ENCODE results near the gene SRGAP3. TPM values are rescaled to one million over a fixed set of nuclear protein-coding genes. Genes with fewer than 3 reads are reported as not detected.

The SRGAP3 gene
- total RNA-seq, 1 donor from 2014 or later: 3.9 TPM

DNA sequence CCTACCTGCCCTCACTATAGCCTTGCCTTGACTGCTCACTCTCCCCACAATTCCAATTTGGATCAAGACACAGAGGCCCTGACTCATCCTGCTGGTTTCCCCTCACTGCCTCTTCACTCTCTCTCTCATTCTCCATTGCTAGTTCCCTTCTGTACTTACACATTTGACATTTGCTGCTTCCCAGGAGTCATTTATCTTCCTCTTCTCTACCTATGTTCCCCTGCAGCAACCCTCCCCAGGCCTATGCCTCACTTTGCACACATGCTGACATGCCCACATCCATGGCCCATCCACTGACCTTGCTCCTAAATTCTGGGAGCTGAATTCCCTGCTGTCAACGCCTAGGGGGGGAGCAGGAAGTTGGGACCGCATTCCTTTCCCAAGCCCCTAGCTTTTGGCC, 82.2 kb downstream of the SRGAP3 start:
- Histone ChIP-seq H3K9ac (ENCODE audit: low read length) (no peak overlapping the region), H3K4me3 (ENCODE audit: insufficient read depth, low read depth, low read length) (no peak overlapping the region), H2AFZ (ENCODE audit: low read depth, low read length) (no peak overlapping the region), H3K27ac (ENCODE audit: low read depth, low read length) (no peak overlapping the region), H3K27me3 (ENCODE audit: insufficient read depth, low read length) (no peaks in the 10 kb centered on the region), H3K36me3 (ENCODE audit: insufficient read depth, low read length) (no peaks in the 10 kb centered on the region), H4K20me1 (ENCODE audit: insufficient read depth, low read length) (no peaks in the 10 kb centered on the region), H3K4me1 (ENCODE audit: insufficient read depth, low read length) (no peaks in the 10 kb centered on the region), H3K79me2 (ENCODE audit: insufficient read depth, low read length) (no peaks in the 10 kb centered on the region), H3K4me2 (ENCODE audit: low read length) (no peak overlapping the region), H3K9me3 (ENCODE audit: insufficient read depth, low read depth, low read length) (no peaks in the 10 kb centered on the region)
- H3K4me1 Mint-ChIP-seq (ENCODE audit: low read depth, unreplicated experiment): peaks cover 3% of the 10 kb centered on the region
- DNase-seq (ENCODE audit: low read depth): no peak
- TF ChIP-seq EZH2 (IDR thresholded peaks at IDR 0.05; ENCODE audit: insufficient read depth, low read length): no peak
- TF ChIP-seq, protein P1, sequence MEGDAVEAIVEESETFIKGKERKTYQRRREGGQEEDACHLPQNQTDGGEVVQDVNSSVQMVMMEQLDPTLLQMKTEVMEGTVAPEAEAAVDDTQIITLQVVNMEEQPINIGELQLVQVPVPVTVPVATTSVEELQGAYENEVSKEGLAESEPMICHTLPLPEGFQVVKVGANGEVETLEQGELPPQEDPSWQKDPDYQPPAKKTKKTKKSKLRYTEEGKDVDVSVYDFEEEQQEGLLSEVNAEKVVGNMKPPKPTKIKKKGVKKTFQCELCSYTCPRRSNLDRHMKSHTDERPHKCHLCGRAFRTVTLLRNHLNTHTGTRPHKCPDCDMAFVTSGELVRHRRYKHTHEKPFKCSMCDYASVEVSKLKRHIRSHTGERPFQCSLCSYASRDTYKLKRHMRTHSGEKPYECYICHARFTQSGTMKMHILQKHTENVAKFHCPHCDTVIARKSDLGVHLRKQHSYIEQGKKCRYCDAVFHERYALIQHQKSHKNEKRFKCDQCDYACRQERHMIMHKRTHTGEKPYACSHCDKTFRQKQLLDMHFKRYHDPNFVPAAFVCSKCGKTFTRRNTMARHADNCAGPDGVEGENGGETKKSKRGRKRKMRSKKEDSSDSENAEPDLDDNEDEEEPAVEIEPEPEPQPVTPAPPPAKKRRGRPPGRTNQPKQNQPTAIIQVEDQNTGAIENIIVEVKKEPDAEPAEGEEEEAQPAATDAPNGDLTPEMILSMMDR (IDR thresholded peaks at IDR 0.05; ENCODE audit: insufficient read depth, low read depth, low read length): no peak
- no peaks in the 10 kb centered on the region for H3K36me3 Mint-ChIP-seq (ENCODE audit: low read depth, unreplicated experiment)
- no peak overlapping the region for H3K27ac Mint-ChIP-seq (ENCODE audit: unreplicated experiment)
- peaks cover 9% of the 10 kb centered on the region for H3K27me3 Mint-ChIP-seq (ENCODE audit: low read depth, unreplicated experiment)
- peaks cover 2% of the 10 kb centered on the region for H3K9me3 Mint-ChIP-seq (ENCODE audit: unreplicated experiment)
- H3K4me3 Mint-ChIP-seq (ENCODE audit: unreplicated experiment): no peak overlapping the region
- no peak for FAIRE-seq

DNA sequence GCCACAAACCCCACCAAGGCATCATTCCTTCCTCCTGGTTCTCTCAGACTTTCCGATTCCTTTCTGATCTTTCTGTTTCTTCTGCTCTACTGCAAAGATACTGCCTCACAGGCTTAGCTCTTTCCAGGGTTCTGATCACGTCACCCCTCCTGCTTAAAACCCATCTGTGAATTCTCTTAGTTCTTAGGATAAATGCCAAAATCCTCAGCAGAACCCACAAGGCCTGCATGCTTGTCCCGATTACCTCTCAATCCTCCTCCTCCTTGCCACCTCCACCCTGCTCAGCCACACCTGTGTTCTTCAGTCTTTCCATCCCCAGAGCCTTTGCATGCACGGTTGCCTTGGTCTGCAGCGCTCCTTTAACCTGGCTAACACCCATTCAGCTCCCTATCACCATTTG, 84.0 kb downstream of the SRGAP3 start:
- H3K27ac ChIP-seq (ENCODE audit: low read depth, low read length): no peak overlapping the region
- Mint-ChIP-seq H3K36me3 (ENCODE audit: low read depth, unreplicated experiment) (no peaks in the 10 kb centered on the region), H3K9me3 (ENCODE audit: unreplicated experiment) (peaks cover 2% of the 10 kb centered on the region), H3K4me1 (ENCODE audit: low read depth, unreplicated experiment) (peaks cover 3% of the 10 kb centered on the region), H3K27ac (ENCODE audit: unreplicated experiment) (no peak overlapping the region), H3K27me3 (ENCODE audit: low read depth, unreplicated experiment) (peaks cover 7% of the 10 kb centered on the region), H3K4me3 (ENCODE audit: unreplicated experiment) (no peak overlapping the region)
- H3K4me3 ChIP-seq (ENCODE audit: insufficient read depth, low read depth, low read length): no peak overlapping the region
- no peak for FAIRE-seq
- no peak overlapping the region for H3K9ac ChIP-seq (ENCODE audit: low read length)
- H3K4me2 ChIP-seq (ENCODE audit: low read length): no peak overlapping the region
- no peak overlapping the region for H2AFZ ChIP-seq (ENCODE audit: low read depth, low read length)
- TF ChIP-seq EZH2 (IDR thresholded peaks at IDR 0.05; ENCODE audit: insufficient read depth, low read length): no peak
- TF ChIP-seq, protein P1 (IDR thresholded peaks at IDR 0.05; ENCODE audit: insufficient read depth, low read depth, low read length): no peak
- H3K4me1 ChIP-seq (ENCODE audit: insufficient read depth, low read length): no peaks in the 10 kb centered on the region
- H3K79me2 ChIP-seq (ENCODE audit: insufficient read depth, low read length): no peaks in the 10 kb centered on the region
- H3K27me3 ChIP-seq (ENCODE audit: insufficient read depth, low read length): no peaks in the 10 kb centered on the region
- no peaks in the 10 kb centered on the region for H4K20me1 ChIP-seq (ENCODE audit: insufficient read depth, low read length)
- no peaks in the 10 kb centered on the region for H3K36me3 ChIP-seq (ENCODE audit: insufficient read depth, low read length)
- H3K9me3 ChIP-seq (ENCODE audit: insufficient read depth, low read depth, low read length): no peaks in the 10 kb centered on the region
- no peak for DNase-seq (ENCODE audit: low read depth)

DNA sequence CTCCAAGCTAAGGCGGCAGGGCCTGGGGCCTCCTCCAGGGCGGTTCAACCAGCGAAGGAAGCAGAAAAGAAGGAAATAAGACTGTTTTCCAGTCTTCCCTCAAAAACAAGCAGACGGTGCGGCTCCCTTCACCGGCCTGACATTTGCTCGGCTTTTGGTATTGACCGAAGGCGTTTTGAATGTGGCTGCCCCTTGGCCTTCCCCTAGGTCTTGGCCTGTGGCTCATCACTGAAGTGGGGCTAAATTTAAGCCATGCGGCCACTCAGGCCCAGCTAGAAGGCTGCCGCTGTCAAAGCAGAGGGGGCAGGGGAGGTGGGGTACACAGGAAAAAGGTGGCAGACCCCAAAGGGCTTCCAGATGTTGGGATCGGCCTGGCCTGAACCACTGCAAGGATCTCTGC, 86.2 kb downstream of the SRGAP3 start:
- Histone ChIP-seq H3K4me3 (ENCODE audit: insufficient read depth, low read depth, low read length) (no peak overlapping the region), H4K20me1 (ENCODE audit: insufficient read depth, low read length) (no peaks in the 10 kb centered on the region), H3K4me1 (ENCODE audit: insufficient read depth, low read length) (no peaks in the 10 kb centered on the region), H3K79me2 (ENCODE audit: insufficient read depth, low read length) (no peaks in the 10 kb centered on the region), H3K9ac (ENCODE audit: low read length) (no peak overlapping the region), H3K4me2 (ENCODE audit: low read length) (no peak overlapping the region), H3K27me3 (ENCODE audit: insufficient read depth, low read length) (no peaks in the 10 kb centered on the region), H2AFZ (ENCODE audit: low read depth, low read length) (no peak overlapping the region), H3K27ac (ENCODE audit: low read depth, low read length) (no peak overlapping the region), H3K9me3 (ENCODE audit: insufficient read depth, low read depth, low read length) (no peaks in the 10 kb centered on the region), H3K36me3 (ENCODE audit: insufficient read depth, low read length) (no peaks in the 10 kb centered on the region)
- peaks cover 2% of the 10 kb centered on the region for H3K9me3 Mint-ChIP-seq (ENCODE audit: unreplicated experiment)
- no peak for TF ChIP-seq EZH2 (IDR thresholded peaks at IDR 0.05; ENCODE audit: insufficient read depth, low read length)
- TF ChIP-seq, protein P1 (IDR thresholded peaks at IDR 0.05; ENCODE audit: insufficient read depth, low read depth, low read length): no peak
- peaks cover 3% of the 10 kb centered on the region for H3K27me3 Mint-ChIP-seq (ENCODE audit: low read depth, unreplicated experiment)
- no peak for DNase-seq (ENCODE audit: low read depth)
- no peaks in the 10 kb centered on the region for H3K4me1 Mint-ChIP-seq (ENCODE audit: low read depth, unreplicated experiment)
- H3K36me3 Mint-ChIP-seq (ENCODE audit: low read depth, unreplicated experiment): no peaks in the 10 kb centered on the region
- H3K4me3 Mint-ChIP-seq (ENCODE audit: unreplicated experiment): no peak overlapping the region
- no peak for FAIRE-seq
- no peak overlapping the region for H3K27ac Mint-ChIP-seq (ENCODE audit: unreplicated experiment)
